ENCODE measurements around the gene LHFPL6.

The LHFPL6 gene

GRCh38 chr13:39536906-39537305, 66.1 kb downstream of the LHFPL6 start:
- peaks cover 4 to 6% of the 10 kb centered on the region in 2 donors for H3K4me1 ChIP-seq (ENCODE audit: control insufficient read depth in 2 of 2, insufficient read depth in 2 of 2, low read length in 2 of 2)

GRCh38 chr13:39536274-39536673, 66.7 kb downstream of the LHFPL6 start:
- H3K9me3 ChIP-seq (ENCODE audit: control insufficient read depth in 2 of 2, low read length in 2 of 2): no peaks in the 10 kb centered on the region
- H3K9ac ChIP-seq (ENCODE audit: low read depth in 1 of 2, low read length in 2 of 2): no peak overlapping the region
- H3K4me3 ChIP-seq (ENCODE audit: low read length in 2 of 2): no peak overlapping the region
- peaks cover 4 to 6% of the 10 kb centered on the region in 2 donors for H3K4me1 ChIP-seq (ENCODE audit: control insufficient read depth in 2 of 2, insufficient read depth in 2 of 2, low read length in 2 of 2)
- no peaks in the 10 kb centered on the region for H3K36me3 ChIP-seq (ENCODE audit: control insufficient read depth in 2 of 2, insufficient read depth in 2 of 2, low read length in 2 of 2)
- H3K27ac ChIP-seq (ENCODE audit: low read depth in 2 of 2, low read length in 2 of 2): no peak overlapping the region
- no peaks in the 10 kb centered on the region for H3K27me3 ChIP-seq (ENCODE audit: control insufficient read depth in 2 of 2, insufficient read depth in 2 of 2, low read length in 2 of 2)

More at GRCh38 chr13:39536906-39537305, 66.1 kb downstream of the LHFPL6 start:
- no peaks in the 10 kb centered on the region for H3K36me3 ChIP-seq (ENCODE audit: control insufficient read depth in 2 of 2, insufficient read depth in 2 of 2, low read length in 2 of 2)
- no peaks in the 10 kb centered on the region for H3K9me3 ChIP-seq (ENCODE audit: control insufficient read depth in 2 of 2, low read length in 2 of 2)
- H3K4me3 ChIP-seq (ENCODE audit: low read length in 2 of 2): no peak overlapping the region
- no peak overlapping the region for H3K9ac ChIP-seq (ENCODE audit: low read depth in 1 of 2, low read length in 2 of 2)
- no peaks in the 10 kb centered on the region for H3K27me3 ChIP-seq (ENCODE audit: control insufficient read depth in 2 of 2, insufficient read depth in 2 of 2, low read length in 2 of 2)
- H3K27ac ChIP-seq (ENCODE audit: low read depth in 2 of 2, low read length in 2 of 2): no peak overlapping the region

- no peaks in the 10 kb centered on the region for H3K27me3 ChIP-seq (ENCODE audit: control insufficient read depth in 2 of 2, insufficient read depth in 2 of 2, low read length in 2 of 2)
- H3K9ac ChIP-seq (ENCODE audit: low read depth in 1 of 2, low read length in 2 of 2): no peak overlapping the region
- H3K4me1 ChIP-seq (ENCODE audit: control insufficient read depth in 2 of 2, insufficient read depth in 2 of 2, low read length in 2 of 2): no peaks in the 10 kb centered on the region
- H3K4me3 ChIP-seq (ENCODE audit: low read length in 2 of 2): no peak overlapping the region
- H3K27ac ChIP-seq (ENCODE audit: low read depth in 2 of 2, low read length in 2 of 2): no peak overlapping the region
- H3K9me3 ChIP-seq (ENCODE audit: control insufficient read depth in 2 of 2, low read length in 2 of 2): no peaks in the 10 kb centered on the region
- H3K36me3 ChIP-seq (ENCODE audit: control insufficient read depth in 2 of 2, insufficient read depth in 2 of 2, low read length in 2 of 2): no peaks in the 10 kb centered on the region
These were observed 69.3 kb downstream of the LHFPL6 start for GRCh38 chr13:39533651-39534150.

- H3K36me3 ChIP-seq (ENCODE audit: control insufficient read depth in 2 of 2, insufficient read depth in 2 of 2, low read length in 2 of 2): no peaks in the 10 kb centered on the region
- no peaks in the 10 kb centered on the region for H3K9me3 ChIP-seq (ENCODE audit: control insufficient read depth in 2 of 2, low read length in 2 of 2)
- no peaks in the 10 kb centered on the region for H3K27me3 ChIP-seq (ENCODE audit: control insufficient read depth in 2 of 2, insufficient read depth in 2 of 2, low read length in 2 of 2)
- H3K9ac ChIP-seq (ENCODE audit: low read depth in 1 of 2, low read length in 2 of 2): no peak overlapping the region
- no peak overlapping the region for H3K27ac ChIP-seq (ENCODE audit: low read depth in 2 of 2, low read length in 2 of 2)
- H3K4me3 ChIP-seq (ENCODE audit: low read length in 2 of 2): no peak overlapping the region
- no peaks in the 10 kb centered on the region for H3K4me1 ChIP-seq (ENCODE audit: control insufficient read depth in 2 of 2, insufficient read depth in 2 of 2, low read length in 2 of 2)
These were observed 71.3 kb downstream of the LHFPL6 start for GRCh38 chr13:39531646-39532045.

- Histone ChIP-seq H3K27me3 (ENCODE audit: control insufficient read depth in 2 of 2, insufficient read depth in 2 of 2, low read length in 2 of 2) (no peaks in the 10 kb centered on the region), H3K4me3 (ENCODE audit: low read length in 2 of 2) (no peak overlapping the region), H3K9me3 (ENCODE audit: control insufficient read depth in 2 of 2, low read length in 2 of 2) (no peaks in the 10 kb centered on the region), H3K36me3 (ENCODE audit: control insufficient read depth in 2 of 2, insufficient read depth in 2 of 2, low read length in 2 of 2) (no peaks in the 10 kb centered on the region), H3K9ac (ENCODE audit: low read depth in 1 of 2, low read length in 2 of 2) (no peak overlapping the region), H3K4me1 (ENCODE audit: control insufficient read depth in 2 of 2, insufficient read depth in 2 of 2, low read length in 2 of 2) (no peaks in the 10 kb centered on the region), H3K27ac (ENCODE audit: low read depth in 2 of 2, low read length in 2 of 2) (no peak overlapping the region)
These were observed 72.1 kb downstream of the LHFPL6 start for GRCh38 chr13:39530916-39531315.

GRCh38 chr13:39528661-39528980, 74.4 kb downstream of the LHFPL6 start:
- Histone ChIP-seq H3K36me3 (ENCODE audit: control insufficient read depth in 2 of 2, insufficient read depth in 2 of 2, low read length in 2 of 2) (no peaks in the 10 kb centered on the region), H3K4me3 (ENCODE audit: low read length in 2 of 2) (no peak overlapping the region), H3K27me3 (ENCODE audit: control insufficient read depth in 2 of 2, insufficient read depth in 2 of 2, low read length in 2 of 2) (no peaks in the 10 kb centered on the region), H3K9ac (ENCODE audit: low read depth in 1 of 2, low read length in 2 of 2) (no peak overlapping the region), H3K4me1 (ENCODE audit: control insufficient read depth in 2 of 2, insufficient read depth in 2 of 2, low read length in 2 of 2) (no peaks in the 10 kb centered on the region), H3K27ac (ENCODE audit: low read depth in 2 of 2, low read length in 2 of 2) (no peak overlapping the region), H3K9me3 (ENCODE audit: control insufficient read depth in 2 of 2, low read length in 2 of 2) (no peaks in the 10 kb centered on the region)

GRCh38 chr13:39527961-39528660, 74.9 kb downstream of the LHFPL6 start:
- H3K4me1 ChIP-seq (ENCODE audit: control insufficient read depth in 2 of 2, insufficient read depth in 2 of 2, low read length in 2 of 2): no peaks in the 10 kb centered on the region
- H3K27me3 ChIP-seq (ENCODE audit: control insufficient read depth in 2 of 2, insufficient read depth in 2 of 2, low read length in 2 of 2): no peaks in the 10 kb centered on the region
- no peak overlapping the region for H3K9ac ChIP-seq (ENCODE audit: low read depth in 1 of 2, low read length in 2 of 2)
- H3K9me3 ChIP-seq (ENCODE audit: control insufficient read depth in 2 of 2, low read length in 2 of 2): no peaks in the 10 kb centered on the region
- H3K36me3 ChIP-seq (ENCODE audit: control insufficient read depth in 2 of 2, insufficient read depth in 2 of 2, low read length in 2 of 2): no peaks in the 10 kb centered on the region
- no peak overlapping the region for H3K27ac ChIP-seq (ENCODE audit: low read depth in 2 of 2, low read length in 2 of 2)
- H3K4me3 ChIP-seq (ENCODE audit: low read length in 2 of 2): no peak overlapping the region

GRCh38 chr13:39527301-39527700, 75.7 kb downstream of the LHFPL6 start:
- H3K27me3 ChIP-seq (ENCODE audit: control insufficient read depth in 2 of 2, insufficient read depth in 2 of 2, low read length in 2 of 2): no peaks in the 10 kb centered on the region
- H3K36me3 ChIP-seq (ENCODE audit: control insufficient read depth in 2 of 2, insufficient read depth in 2 of 2, low read length in 2 of 2): no peaks in the 10 kb centered on the region
- H3K9me3 ChIP-seq (ENCODE audit: control insufficient read depth in 2 of 2, low read length in 2 of 2): no peaks in the 10 kb centered on the region
- H3K4me3 ChIP-seq (ENCODE audit: low read length in 2 of 2): no peak overlapping the region
- H3K4me1 ChIP-seq (ENCODE audit: control insufficient read depth in 2 of 2, insufficient read depth in 2 of 2, low read length in 2 of 2): no peaks in the 10 kb centered on the region
- H3K9ac ChIP-seq (ENCODE audit: low read depth in 1 of 2, low read length in 2 of 2): no peak overlapping the region
- H3K27ac ChIP-seq (ENCODE audit: low read depth in 2 of 2, low read length in 2 of 2): no peak overlapping the region

GRCh38 chr13:39526499-39526898, 76.5 kb downstream of the LHFPL6 start:
- Histone ChIP-seq H3K27ac (ENCODE audit: low read depth in 2 of 2, low read length in 2 of 2) (no peak overlapping the region), H3K27me3 (ENCODE audit: control insufficient read depth in 2 of 2, insufficient read depth in 2 of 2, low read length in 2 of 2) (no peaks in the 10 kb centered on the region), H3K9me3 (ENCODE audit: control insufficient read depth in 2 of 2, low read length in 2 of 2) (no peaks in the 10 kb centered on the region), H3K36me3 (ENCODE audit: control insufficient read depth in 2 of 2, insufficient read depth in 2 of 2, low read length in 2 of 2) (no peaks in the 10 kb centered on the region), H3K9ac (ENCODE audit: low read depth in 1 of 2, low read length in 2 of 2) (no peak overlapping the region), H3K4me3 (ENCODE audit: low read length in 2 of 2) (no peak overlapping the region), H3K4me1 (ENCODE audit: control insufficient read depth in 2 of 2, insufficient read depth in 2 of 2, low read length in 2 of 2) (no peaks in the 10 kb centered on the region)

- Histone ChIP-seq H3K4me1 (ENCODE audit: control insufficient read depth in 2 of 2, insufficient read depth in 2 of 2, low read length in 2 of 2) (no peaks in the 10 kb centered on the region), H3K4me3 (ENCODE audit: low read length in 2 of 2) (no peak overlapping the region), H3K27ac (ENCODE audit: low read depth in 2 of 2, low read length in 2 of 2) (no peak overlapping the region), H3K9me3 (ENCODE audit: control insufficient read depth in 2 of 2, low read length in 2 of 2) (no peaks in the 10 kb centered on the region), H3K36me3 (ENCODE audit: control insufficient read depth in 2 of 2, insufficient read depth in 2 of 2, low read length in 2 of 2) (no peaks in the 10 kb centered on the region), H3K27me3 (ENCODE audit: control insufficient read depth in 2 of 2, insufficient read depth in 2 of 2, low read length in 2 of 2) (no peaks in the 10 kb centered on the region), H3K9ac (ENCODE audit: low read depth in 1 of 2, low read length in 2 of 2) (no peak overlapping the region)
These were observed 77.5 kb downstream of the LHFPL6 start for GRCh38 chr13:39525506-39525905.
